K562 (cell line): ENCODE measurements around the gene PRDM16. TPM values are rescaled to one million over a fixed set of nuclear protein-coding genes. Genes with fewer than 3 reads are reported as not detected.

ENCODE experiments used
- ATAC-seq: fragments of 200-7000 bp; cut with Tn5 transposase; 3 replicates; pipeline ENCODE4 v1.9.1; 2020; ENCODE audit warnings: moderate library complexity
- BruUV-seq: library from RNA; stranded (reverse); fragments of 400-500 nt; replicated peaks from 2 replicates; lab custom pipeline; 2021; lab: Mats Ljungman, UMichigan
- CTCF ChIA-PET: fragments of 300-600 bp; formaldehyde crosslinking; extraction: SDS; loops from one replicate; lab custom pipeline; 2021; ENCODE audit warnings: low intra/inter-chr PET ratio; lab: Yijun Ruan, JAX
- POLR2A ChIA-PET: fragments of 300-600, 350-650 bp; sonication (Branson Sonifier 250); formaldehyde crosslinking; extraction: SDS; loops from one replicate; lab custom pipeline; 2021; ENCODE audit warnings: antibody characterized with exemption, inconsistent platforms; lab: Yijun Ruan, JAX
- DNase-seq, 4 experiments: peaks; one replicate each; pipeline versions ENCODE4 v3.0.0 to v3.0.0-alpha.2; 2011 to 2018; ENCODE audit warnings: low spot score in 3 of 4, mixed read lengths in 3 of 4; ENCODE audit errors: extremely low read depth in 1 of 4
- FAIRE-seq: peaks from 2 replicates; lab custom pipeline; 2011; peaks lifted over from hg19 to GRCh38; lab: Jason Lieb, UNC
- H2AFZ ChIP-seq: 2 replicates; pipeline ENCODE4 v1.6.0; 2011; ENCODE audit warnings: low read depth, low read length, control low read depth, inconsistent platforms
- H3K27ac ChIP-seq: fragments of 200-600 bp; 3 replicates; pipeline ENCODE4 v1.8.0; 2011; ENCODE audit warnings: low read depth, mild to moderate bottlenecking, control low read depth, inconsistent platforms, low read length, moderate library complexity, mixed read lengths; ENCODE audit errors: extremely low read depth
- H3K27me3 ChIP-seq, 2 experiments: fragments of 300-600 bp in 1 of 2; 2 replicates in 1 of 2; 3 replicates in 1 of 2; pipeline versions ENCODE4 v1.6.0 to v1.8.0; 2011; ENCODE audit warnings: inconsistent platforms in 2 of 2, low read length in 2 of 2, mild to moderate bottlenecking in 1 of 2, mixed read lengths in 1 of 2, moderate library complexity in 1 of 2; ENCODE audit not compliant: control insufficient read depth in 2 of 2, insufficient read depth in 2 of 2
- H3K36me3 ChIP-seq: fragments of 300-600 bp; 3 replicates; pipeline ENCODE4 v1.8.0; 2011; ENCODE audit warnings: mild to moderate bottlenecking, low read length, inconsistent platforms; ENCODE audit not compliant: control insufficient read depth, insufficient read depth
- H3K4me1 ChIP-seq, 2 experiments: fragments of 200-600 bp in 1 of 2; replicated peaks in 1 of 2; 2 replicates in 1 of 2; 3 replicates in 1 of 2; pipeline versions ENCODE4 v1.5.1 to v1.8.0; 2011; ENCODE audit warnings: inconsistent platforms in 2 of 2, low read length in 2 of 2, mild to moderate bottlenecking in 1 of 2, mixed read lengths in 1 of 2, moderate library complexity in 1 of 2; ENCODE audit not compliant: control insufficient read depth in 2 of 2, insufficient read depth in 2 of 2
- H3K4me2 ChIP-seq: 2 replicates; pipeline ENCODE4 v1.6.1; 2011; ENCODE audit warnings: low read length, control low read depth, inconsistent platforms, mixed read lengths; ENCODE audit not compliant: insufficient read depth
- H3K4me3 ChIP-seq: fragments of 200-600 bp; sonication (generic), shearing (Covaris generic); 2 replicates; pipeline ENCODE4 v1.5.1; 2016; ENCODE audit warnings: control low read depth, inconsistent platforms
- H3K79me2 ChIP-seq: fragments of 200-600 bp; 3 replicates; pipeline ENCODE4 v1.8.0; 2011; ENCODE audit warnings: low read length, inconsistent platforms; ENCODE audit not compliant: control insufficient read depth, insufficient read depth
- H3K9ac ChIP-seq, 2 experiments: 2 replicates each; pipeline versions ENCODE4 v1.6.0 to v1.6.1; 2011; ENCODE audit warnings: low read depth in 2 of 2, low read length in 2 of 2, control low read depth in 1 of 2, inconsistent platforms in 1 of 2, mild to moderate bottlenecking in 1 of 2, mixed read lengths in 1 of 2; ENCODE audit not compliant: insufficient read depth in 1 of 2
- H3K9me1 ChIP-seq: one replicate; pipeline ENCODE4 v1.6.0; 2011; ENCODE audit warnings: inconsistent platforms, mild to moderate bottlenecking, low read length, moderate library complexity; ENCODE audit not compliant: control insufficient read depth, insufficient read depth
- H3K9me3 ChIP-seq: replicated peaks from 2 replicates; pipeline ENCODE4 v1.5.1; 2011; ENCODE audit warnings: low read depth, low read length, inconsistent platforms; ENCODE audit not compliant: control insufficient read depth, insufficient read depth
- H4K20me1 ChIP-seq: replicated peaks from 2 replicates; pipeline ENCODE4 v1.6.1; 2011; ENCODE audit warnings: low read length, inconsistent platforms, mixed read lengths; ENCODE audit not compliant: control insufficient read depth, insufficient read depth
- CHD4 ChIP-seq: fragments of 200-600 bp; sonication (generic); IDR thresholded peaks from 3 replicates; pipeline ENCODE4 v1.6.1; 2012; ENCODE audit warnings: low read depth, mild to moderate bottlenecking, mixed read lengths, low read length, inconsistent platforms; ENCODE audit not compliant: insufficient read depth, insufficient replicate concordance, poor library complexity, severe bottlenecking
- FOS ChIP-seq: IDR thresholded peaks from 3 replicates; pipeline ENCODE4 v1.6.1; 2011; ENCODE audit not compliant: insufficient read length; ENCODE audit errors: extremely low read depth
- HDAC8 ChIP-seq: fragments of 450-650 bp; IDR thresholded peaks from 2 replicates; pipeline ENCODE4 v1.6.1; 2016; ENCODE audit warnings: mild to moderate bottlenecking, missing genetic modification characterization, moderate library complexity, missing compliant biosample characterization
- SRSF3 ChIP-seq: fragments of 200-400 bp; formaldehyde crosslinking; IDR thresholded peaks from 2 replicates; pipeline ENCODE4 v1.6.1; 2016; ENCODE audit warnings: mild to moderate bottlenecking, low read length, moderate library complexity; ENCODE audit not compliant: insufficient read depth
- ZNF586 ChIP-seq: fragments of 450-650 bp; formaldehyde crosslinking; conservative IDR thresholded peaks from 2 replicates; pipeline ENCODE4 v1.4.0; 2020; ENCODE audit warnings: mild to moderate bottlenecking, moderate library complexity
- WGBS: fragments of 100-300 bp; shearing (Covaris generic); methylation state at CpG from one replicate; pipeline ENCODE4 v1.1.6; 2016; ENCODE audit warnings: low coverage, mixed read lengths; ENCODE audit not compliant: insufficient coverage; ENCODE audit errors: missing lambda C conversion rate; 5-methylcytosine and 5-hydroxymethylcytosine counted together
- in situ Hi-C: fragments of 300-500 bp; cut with MboI; formaldehyde crosslinking; loops from 4 replicates; pipeline ENCODE4 v1.15.0; 2018; ENCODE audit warnings: inconsistent platforms, mixed read lengths
- intact Hi-C: fragments of 100-400 bp; cut with micrococcal nuclease; formaldehyde crosslinking; loops from 2 replicates; pipeline ENCODE4 v1.14.2; 2022
- polyA plus RNA-seq, 8 experiments: library from polyadenylated mRNA; depleted of rRNA in 4 of 8; stranded (reverse) in 5 of 8; unstranded in 3 of 8; fragments of >200 nt; fragmentation: Nextera tagmentation in 2 of 8; fragmentation: Illumina TruSeq in 1 of 8; extraction: Ambion mirVana in 2 of 8; extraction: Trizol in 1 of 8; gene quantifications; 2 replicates each; pipeline versions ENCODE4 v1.2.1 to v1.2.3, GENCODE V29; 2011 to 2014; ENCODE audit warnings: inconsistent platforms in 1 of 8, missing spikeins in 1 of 8
- total RNA-seq, 7 experiments: library from RNA; depleted of rRNA in 6 of 7; stranded (reverse); fragments of >200 nt in 6 of 7; fragmentation: Illumina TruSeq in 2 of 7; extraction: Trizol in 2 of 7; gene quantifications; 2 replicates each; pipeline versions ENCODE4 v1.2.1 to v1.2.3, GENCODE V29; 2011 to 2021; ENCODE audit warnings: low replicate concordance in 1 of 7
- TF ChIP-seq, protein P1 (sequence below): sonication (generic); formaldehyde crosslinking; IDR thresholded peaks from 2 replicates; pipeline ENCODE4 v1.8.1; 2023; ENCODE audit warnings: mild to moderate bottlenecking, missing genetic modification reagents
- TF ChIP-seq, protein P2 (sequence below): sonication (generic); formaldehyde crosslinking; IDR thresholded peaks from 2 replicates; pipeline ENCODE4 v1.9.0; 2022; ENCODE audit warnings: mild to moderate bottlenecking, missing genetic modification reagents

PRDM16 gene
- total and polyA plus RNA-seq, 9 of the 15 experiments (the other 6 are each of a cell fraction or from before 2014, with no cell fraction given): 0.10 to 0.27 TPM; not detected in 7

DNA sequence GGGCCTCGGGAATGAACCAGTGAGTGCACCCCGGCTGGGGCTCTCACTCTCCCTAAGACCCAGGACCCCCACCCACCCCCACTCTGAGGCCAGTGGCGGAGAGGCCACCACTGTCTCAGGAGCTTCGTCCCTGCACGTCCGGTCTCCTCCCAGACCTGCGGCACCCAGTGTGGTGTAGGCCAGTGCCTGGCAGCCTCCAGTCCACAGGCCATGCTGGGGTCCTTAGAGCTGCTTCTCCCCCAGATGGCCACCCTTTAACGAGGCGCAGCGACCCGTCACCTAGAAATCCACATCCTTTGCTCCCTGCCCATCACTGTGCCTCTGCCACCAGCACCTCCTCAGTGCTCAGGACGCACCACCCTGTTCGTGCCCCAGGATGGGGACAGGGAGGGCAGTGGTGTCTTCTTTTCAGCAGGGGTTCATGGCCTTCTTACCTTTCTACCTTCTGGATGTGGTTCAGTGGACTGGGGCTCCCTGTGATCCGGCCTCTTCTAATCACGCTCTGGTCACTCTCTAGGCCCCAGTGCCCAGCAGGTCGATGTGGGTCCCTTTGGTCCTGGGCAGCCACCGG is 253.5 kb downstream of the PRDM16 start (continued):
- no peak for TF ChIP-seq CHD4

DNA sequence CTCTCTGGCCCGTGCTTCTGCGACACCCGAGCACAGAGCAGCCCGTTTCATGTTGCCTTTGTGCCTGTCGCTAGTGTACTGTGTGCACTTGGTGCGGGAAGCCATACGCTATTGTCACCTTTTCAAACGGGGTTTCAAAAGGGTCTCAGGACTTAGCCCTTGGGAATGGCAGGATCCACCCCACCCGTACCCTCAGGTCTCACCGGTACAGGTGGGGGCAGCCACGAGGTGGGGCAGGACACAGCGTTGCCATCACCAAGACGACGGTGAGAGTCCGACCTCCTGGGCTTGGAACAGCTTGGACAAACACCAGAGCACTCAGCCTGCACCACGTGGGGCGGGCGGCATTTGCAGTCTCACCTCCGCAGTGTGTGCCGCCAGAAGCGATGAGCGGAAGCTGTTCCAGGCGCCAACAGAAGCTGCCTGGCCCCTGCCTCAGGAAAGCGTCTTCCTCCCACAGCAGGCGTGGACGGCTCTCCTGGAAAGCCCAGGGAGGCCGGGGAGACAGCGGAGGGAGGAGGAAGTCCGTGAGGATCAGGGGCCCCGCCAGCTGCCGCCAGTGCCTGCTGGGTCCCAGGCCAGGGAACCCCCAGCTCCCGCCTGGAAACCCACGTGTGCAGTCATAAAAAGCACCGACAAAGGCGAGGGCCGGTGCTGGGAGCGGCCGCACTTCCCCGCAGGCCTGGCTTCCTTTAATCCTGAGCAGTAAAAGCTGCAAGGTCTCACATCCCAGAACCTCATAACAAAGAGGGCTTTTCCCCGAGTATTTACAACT is 254.2 kb downstream of the PRDM16 start:
- ATAC-seq (no peak), FAIRE-seq (no peak), DNase-seq (no peak)
- Histone ChIP-seq H3K79me2 (no peaks in the 10 kb centered on the region), H3K9me1 (no peaks in the 10 kb centered on the region), H3K4me3 (no peak overlapping the region), H3K36me3 (no peaks in the 10 kb centered on the region), H3K4me1 (peaks cover 0 to 6% of the 10 kb centered on the region in 2 experiments; a peak in 2 of 5 replicates), H3K9me3 (no peaks in the 10 kb centered on the region), H2AFZ (no peak overlapping the region), H3K27me3 (peaks cover 0 to 5% of the 10 kb centered on the region in 2 experiments; a peak in 1 of 5 replicates), H4K20me1 (no peaks in the 10 kb centered on the region), H3K4me2 (no peak overlapping the region), H3K27ac (no peak overlapping the region), H3K9ac (no peak overlapping the region)
- POLR2A ChIA-PET: interaction anchor here (0.7 kb wide), 1 partner anchor 15 kb away, joined by 3 read pairs; no protein-coding TSS in a partner anchor
- in situ Hi-C loops (no loop called here), intact Hi-C loops (no loop called here)
- CTCF ChIA-PET: no interaction called here
- no TSS peak for BruUV-seq
- WGBS: 25% methylated on average over 39 of the region's 40 CpGs
- TF ChIP-seq, protein P1, sequence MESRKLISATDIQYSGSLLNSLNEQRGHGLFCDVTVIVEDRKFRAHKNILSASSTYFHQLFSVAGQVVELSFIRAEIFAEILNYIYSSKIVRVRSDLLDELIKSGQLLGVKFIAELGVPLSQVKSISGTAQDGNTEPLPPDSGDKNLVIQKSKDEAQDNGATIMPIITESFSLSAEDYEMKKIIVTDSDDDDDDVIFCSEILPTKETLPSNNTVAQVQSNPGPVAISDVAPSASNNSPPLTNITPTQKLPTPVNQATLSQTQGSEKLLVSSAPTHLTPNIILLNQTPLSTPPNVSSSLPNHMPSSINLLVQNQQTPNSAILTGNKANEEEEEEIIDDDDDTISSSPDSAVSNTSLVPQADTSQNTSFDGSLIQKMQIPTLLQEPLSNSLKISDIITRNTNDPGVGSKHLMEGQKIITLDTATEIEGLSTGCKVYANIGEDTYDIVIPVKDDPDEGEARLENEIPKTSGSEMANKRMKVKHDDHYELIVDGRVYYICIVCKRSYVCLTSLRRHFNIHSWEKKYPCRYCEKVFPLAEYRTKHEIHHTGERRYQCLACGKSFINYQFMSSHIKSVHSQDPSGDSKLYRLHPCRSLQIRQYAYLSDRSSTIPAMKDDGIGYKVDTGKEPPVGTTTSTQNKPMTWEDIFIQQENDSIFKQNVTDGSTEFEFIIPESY (CRISPR knock-in tag): no peak
- no peak for TF ChIP-seq ZNF586 (CRISPR knock-in tag)
- TF ChIP-seq, protein P2, sequence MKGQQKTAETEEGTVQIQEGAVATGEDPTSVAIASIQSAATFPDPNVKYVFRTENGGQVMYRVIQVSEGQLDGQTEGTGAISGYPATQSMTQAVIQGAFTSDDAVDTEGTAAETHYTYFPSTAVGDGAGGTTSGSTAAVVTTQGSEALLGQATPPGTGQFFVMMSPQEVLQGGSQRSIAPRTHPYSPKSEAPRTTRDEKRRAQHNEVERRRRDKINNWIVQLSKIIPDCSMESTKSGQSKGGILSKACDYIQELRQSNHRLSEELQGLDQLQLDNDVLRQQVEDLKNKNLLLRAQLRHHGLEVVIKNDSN (CRISPR knock-in tag): peak; percentile 61
- no peak for TF ChIP-seq SRSF3
- TF ChIP-seq FOS: no peak
- TF ChIP-seq HDAC8 (tag): 0 out of 2 replicates have a peak, but pooled peaks have one; percentile 40
